HepG2 (cell line): Measurements from ENCODE around the gene DPH3. TPM values are rescaled to one million over a fixed set of nuclear protein-coding genes. Genes with fewer than 3 reads are reported as not detected.

Experiments used
- CBX5 ChIP-seq: sonication (generic); formaldehyde crosslinking; IDR thresholded peaks from 2 replicates; pipeline ENCODE4 v1.4.0; 2020; ENCODE audit warnings: missing genetic modification reagents, borderline replicate concordance
- MTF2 ChIP-seq: sonication (generic); formaldehyde crosslinking; IDR thresholded peaks from 2 replicates; pipeline ENCODE4 v1.5.0; 2020; ENCODE audit warnings: missing genetic modification reagents, borderline replicate concordance
- NR2F1 ChIP-seq, 2 experiments: fragments of 450-650 bp in 1 of 2; formaldehyde crosslinking in 1 of 2; IDR thresholded peaks; 2 replicates each; pipeline versions ENCODE4 v1.5.0 to v1.6.1; 2016 to 2020; ENCODE audit warnings: mild to moderate bottlenecking in 1 of 2, missing compliant biosample characterization in 1 of 2, missing genetic modification reagents in 1 of 2, moderate library complexity in 1 of 2
- RORA ChIP-seq: sonication (generic); formaldehyde crosslinking; IDR thresholded peaks from 2 replicates; pipeline ENCODE4 v1.5.0; 2020; ENCODE audit warnings: mild to moderate bottlenecking, missing genetic modification reagents, moderate library complexity
- SRY ChIP-seq: sonication (generic); formaldehyde crosslinking; IDR thresholded peaks from 2 replicates; pipeline ENCODE4 v1.8.0; 2022; ENCODE audit warnings: mild to moderate bottlenecking, missing genetic modification reagents
- TBX3 ChIP-seq: fragments of 450-650 bp; IDR thresholded peaks from 2 replicates; pipeline ENCODE4 v1.6.1; 2017; ENCODE audit warnings: antibody characterized with exemption, mild to moderate bottlenecking, inconsistent platforms, borderline replicate concordance
- ZBTB20 ChIP-seq: sonication (generic); formaldehyde crosslinking; IDR thresholded peaks from 2 replicates; pipeline ENCODE4 v1.8.1; 2023; ENCODE audit warnings: missing genetic modification reagents, low read depth, mild to moderate bottlenecking, borderline replicate concordance
- ZNF253 ChIP-seq: sonication (generic); formaldehyde crosslinking; IDR thresholded peaks from 2 replicates; pipeline ENCODE4 v1.8.0; 2022; ENCODE audit warnings: mild to moderate bottlenecking, missing genetic modification reagents, borderline replicate concordance
- ZNF589 ChIP-seq: sonication (generic); formaldehyde crosslinking; conservative IDR thresholded peaks from 2 replicates; pipeline ENCODE4 v1.8.0; 2022; ENCODE audit warnings: mild to moderate bottlenecking, moderate library complexity, missing genetic modification reagents
- ZNF691 ChIP-seq: sonication (generic); formaldehyde crosslinking; IDR thresholded peaks from 2 replicates; pipeline ENCODE4 v1.4.0; 2020; ENCODE audit warnings: missing genetic modification reagents, low read depth, mild to moderate bottlenecking, borderline replicate concordance
- ZNF766 ChIP-seq: sonication (generic); formaldehyde crosslinking; IDR thresholded peaks from 2 replicates; pipeline ENCODE4 v1.5.0; 2020; ENCODE audit warnings: missing genetic modification reagents, borderline replicate concordance
- ZNF781 ChIP-seq: sonication (generic); formaldehyde crosslinking; IDR thresholded peaks from 2 replicates; pipeline ENCODE4 v1.5.1; 2020; ENCODE audit warnings: borderline replicate concordance, mild to moderate bottlenecking, missing genetic modification reagents; ENCODE audit errors: not compliant biosample characterization
- ZNF782 ChIP-seq: sonication (generic); formaldehyde crosslinking; IDR thresholded peaks from 2 replicates; pipeline ENCODE4 v1.4.0; 2020; ENCODE audit warnings: missing genetic modification reagents, mild to moderate bottlenecking, borderline replicate concordance
- ZSCAN25 ChIP-seq: sonication (generic); formaldehyde crosslinking; IDR thresholded peaks from 2 replicates; pipeline ENCODE4 v1.8.0; 2022; ENCODE audit warnings: mild to moderate bottlenecking, missing genetic modification reagents
- polyA plus RNA-seq, 8 experiments: library from polyadenylated mRNA; depleted of rRNA in 3 of 8; stranded (reverse) in 7 of 8; unstranded in 1 of 8; fragments of >200 nt; fragmentation: Illumina TruSeq in 4 of 8; extraction: Trizol in 4 of 8; gene quantifications; 2 replicates each; pipeline versions ENCODE4 v1.2.1 to v1.2.3, GENCODE V29; 2011 to 2016; ENCODE audit warnings: low read depth in 4 of 8, missing spikeins in 1 of 8, mixed read lengths in 1 of 8; ENCODE audit not compliant: insufficient read depth in 1 of 8
- total RNA-seq, 5 experiments: library from RNA; depleted of rRNA; stranded (reverse); fragments of >200 nt; fragmentation: Illumina TruSeq; extraction: Trizol; gene quantifications; 2 replicates each; pipeline ENCODE4 v1.2.3, GENCODE V29; 2016; ENCODE audit warnings: low read depth in 1 of 5

The DPH3 gene
- total and polyA plus RNA-seq, 2 of the 13 experiments (the other 11 are each of a cell fraction or from before 2014, with no cell fraction given): 18.3 to 21.6 TPM

GRCh38 chr3:16264174-16264707, 502 bp downstream of the DPH3 start (continued):
- no peak for TF ChIP-seq ZNF766 (CRISPR knock-in tag)
- TF ChIP-seq MTF2 (CRISPR knock-in tag): 0 out of 2 replicates have a peak, but pooled peaks have one; percentile 34
- no peak for TF ChIP-seq RORA (CRISPR knock-in tag)
- TF ChIP-seq ZSCAN25 (CRISPR knock-in tag): 0 out of 2 replicates have a peak, but pooled peaks have one; percentile 22
- no peak for TF ChIP-seq ZBTB20
- no peak for TF ChIP-seq ZNF691 (CRISPR knock-in tag)
- no peak for TF ChIP-seq NR2F1 (CRISPR knock-in tag; IDR thresholded peaks at IDR 0.05)
- TF ChIP-seq ZNF589 (CRISPR knock-in tag): no peak
- no peak for TF ChIP-seq CBX5 (CRISPR knock-in tag)
- TF ChIP-seq ZNF253 (CRISPR knock-in tag): 0 out of 2 replicates have a peak, but pooled peaks have one; percentile 19
- 0 out of 2 replicates have a peak, but pooled peaks have one; percentile 49 for TF ChIP-seq ZNF782 (CRISPR knock-in tag)
- peak; percentile 60 for TF ChIP-seq ZNF781 (CRISPR knock-in tag)
- no peak for TF ChIP-seq TBX3
- 0 out of 2 replicates have a peak, but pooled peaks have one; percentile 5 for TF ChIP-seq SRY (CRISPR knock-in tag)
